Liver (tissue), 9 donors: ENCODE data around the gene CUL7. TPM values are rescaled to one million over a fixed set of nuclear protein-coding genes. Genes with fewer than 3 reads are reported as not detected.
A peak's percentile ranks its signal among the peaks of the same experiment; 100 is the strongest.

ENCODE experiments used
- DNase-seq: peaks from one replicate; pipeline ENCODE4 v3.0.0-alpha.2; 2017; ENCODE audit warnings: low spot score
- H3K27ac ChIP-seq, 2 donors: one replicate each; pipeline ENCODE4 v1.7.0; 2013; ENCODE audit warnings: inconsistent platforms in 2 of 2, low read length in 2 of 2, control low read depth in 1 of 2, low read depth in 1 of 2, mild to moderate bottlenecking in 1 of 2
- H3K27me3 ChIP-seq, 4 donors: one replicate each; pipeline versions ENCODE4 v1.6.1 to v1.7.0; 2013; ENCODE audit warnings: low read length in 3 of 4, inconsistent platforms in 1 of 4, mild to moderate bottlenecking in 1 of 4, moderate library complexity in 1 of 4; ENCODE audit not compliant: control insufficient read depth in 4 of 4, insufficient read depth in 4 of 4
- H3K36me3 ChIP-seq, 4 donors: one replicate each; pipeline versions ENCODE4 v1.6.1 to v1.7.0; 2013; ENCODE audit warnings: low read length in 3 of 4, mild to moderate bottlenecking in 3 of 4, low read depth in 1 of 4, moderate library complexity in 1 of 4; ENCODE audit not compliant: control insufficient read depth in 4 of 4, insufficient read depth in 3 of 4
- H3K4me1 ChIP-seq, 4 donors: one replicate each; pipeline versions ENCODE4 v1.6.1 to v1.7.0; 2013; ENCODE audit warnings: low read length in 3 of 4, mild to moderate bottlenecking in 3 of 4, moderate library complexity in 1 of 4; ENCODE audit not compliant: control insufficient read depth in 4 of 4, insufficient read depth in 4 of 4
- H3K4me3 ChIP-seq, 3 donors: one replicate each; pipeline versions ENCODE4 v1.6.1 to v1.7.0; 2013; ENCODE audit warnings: low read length in 3 of 3, control low read depth in 1 of 3, low read depth in 1 of 3, mild to moderate bottlenecking in 1 of 3
- H3K9ac ChIP-seq, 2 donors: one replicate each; pipeline ENCODE4 v1.7.0; 2013; ENCODE audit warnings: low read length in 2 of 2, mild to moderate bottlenecking in 2 of 2, moderate library complexity in 2 of 2, control low read depth in 1 of 2, low read depth in 1 of 2
- H3K9me3 ChIP-seq, 4 donors: one replicate each; pipeline versions ENCODE4 v1.6.1 to v1.7.0; 2013; ENCODE audit warnings: low read length in 3 of 4; ENCODE audit not compliant: control insufficient read depth in 4 of 4
- EGR1 ChIP-seq, 2 donors: IDR thresholded peaks; 2 replicates each; pipeline ENCODE4 v1.6.1; 2016 to 2018; ENCODE audit warnings: antibody characterized with exemption in 2 of 2, low read depth in 2 of 2
- FOXA1 ChIP-seq: IDR thresholded peaks from 2 replicates; pipeline ENCODE4 v1.6.1; 2016; ENCODE audit warnings: antibody characterized with exemption
- FOXA2 ChIP-seq: IDR thresholded peaks from 2 replicates; pipeline ENCODE4 v1.6.1; 2016; ENCODE audit warnings: antibody characterized with exemption
- GABPA ChIP-seq, 2 donors: IDR thresholded peaks in 1 of 2; conservative IDR thresholded peaks in 1 of 2; 2 replicates each; pipeline ENCODE4 v1.6.1; 2016; ENCODE audit warnings: antibody characterized with exemption in 2 of 2, mild to moderate bottlenecking in 1 of 2, moderate library complexity in 1 of 2
- HNF4A ChIP-seq, 2 donors: conservative IDR thresholded peaks; 2 replicates each; pipeline ENCODE4 v1.6.1; 2016; ENCODE audit warnings: antibody characterized with exemption in 2 of 2, mild to moderate bottlenecking in 2 of 2
- HNF4G ChIP-seq: IDR thresholded peaks from 2 replicates; pipeline ENCODE4 v1.6.1; 2016; ENCODE audit warnings: antibody characterized with exemption
- JUND ChIP-seq, 2 donors: IDR thresholded peaks; 2 replicates each; pipeline ENCODE4 v1.6.1; 2016; ENCODE audit warnings: antibody characterized with exemption in 2 of 2
- NR2F2 ChIP-seq: IDR thresholded peaks from 2 replicates; pipeline ENCODE4 v1.6.1; 2016; ENCODE audit warnings: antibody characterized with exemption
- RAD21 ChIP-seq, 2 donors: IDR thresholded peaks; 2 replicates each; pipeline ENCODE4 v1.6.1; 2016; ENCODE audit warnings: antibody characterized with exemption in 2 of 2, mild to moderate bottlenecking in 2 of 2
- RXRA ChIP-seq, 2 donors: IDR thresholded peaks; 2 replicates each; pipeline ENCODE4 v1.6.1; 2017 to 2018; ENCODE audit warnings: antibody characterized with exemption in 2 of 2, mild to moderate bottlenecking in 1 of 2
- SP1 ChIP-seq: IDR thresholded peaks from 2 replicates; pipeline ENCODE4 v1.6.1; 2018; ENCODE audit warnings: antibody characterized with exemption, mild to moderate bottlenecking
- TAF1 ChIP-seq: conservative IDR thresholded peaks from 2 replicates; pipeline ENCODE4 v1.6.1; 2016; ENCODE audit warnings: antibody characterized with exemption, mild to moderate bottlenecking
- YY1 ChIP-seq: IDR thresholded peaks from 2 replicates; pipeline ENCODE4 v1.6.1; 2016; ENCODE audit warnings: antibody characterized with exemption, mild to moderate bottlenecking
- WGBS: extraction: QIAGEN DNeasy Blood & Tissue Kit; methylation state at CpG from one replicate; pipeline ENCODE4 v1.1.7; 2013; 5-methylcytosine and 5-hydroxymethylcytosine counted together
- polyA plus RNA-seq, 2 donors: library from polyadenylated mRNA; stranded (reverse) in 1 of 2; unstranded in 1 of 2; fragments of 200-250 nt in 1 of 2; fragments of >200 nt in 1 of 2; fragmentation: Nextera tagmentation in 1 of 2; extraction: Ambion mirVana in 1 of 2; gene quantifications; one replicate each; pipeline versions ENCODE4 v1.2.1 to v1.2.3, GENCODE V29; 2013 to 2015
- total RNA-seq, 2 donors: library from RNA; depleted of rRNA; stranded (reverse); fragments of >200 nt; gene quantifications; one replicate each; pipeline ENCODE4 v1.2.3, GENCODE V29; 2014
- TF ChIP-seq, protein P1 (sequence below): IDR thresholded peaks from 2 replicates; pipeline ENCODE4 v1.6.1; 2016; ENCODE audit warnings: antibody characterized with exemption
- TF ChIP-seq, protein P2 (sequence below): IDR thresholded peaks from 2 replicates; pipeline ENCODE4 v1.6.1; 2016; ENCODE audit warnings: antibody characterized with exemption
- TF ChIP-seq, protein P3 (sequence below): IDR thresholded peaks from 2 replicates; pipeline ENCODE4 v1.6.1; 2016; ENCODE audit warnings: antibody characterized with exemption
- TF ChIP-seq, protein P4 (sequence below): fragments of 150-350 bp; IDR thresholded peaks from 2 replicates; pipeline ENCODE4 v1.5.1; 2017; ENCODE audit warnings: improper control_type of control experiment, low read depth, low read length; ENCODE audit not compliant: missing input control
- TF ChIP-seq, protein P5 (sequence below): IDR thresholded peaks from 2 replicates; pipeline ENCODE4 v1.6.1; 2016; ENCODE audit warnings: antibody characterized with exemption, mild to moderate bottlenecking
- donor health status: healthy.
- donor health status: healthy.
- donor health status: healthy.
- donor health status: healthy.
- donor health status: healthy.

Gene CUL7
- total and polyA plus RNA-seq, 4 donors: 2.2 to 10.4 (median 7.7) TPM

DNA sequence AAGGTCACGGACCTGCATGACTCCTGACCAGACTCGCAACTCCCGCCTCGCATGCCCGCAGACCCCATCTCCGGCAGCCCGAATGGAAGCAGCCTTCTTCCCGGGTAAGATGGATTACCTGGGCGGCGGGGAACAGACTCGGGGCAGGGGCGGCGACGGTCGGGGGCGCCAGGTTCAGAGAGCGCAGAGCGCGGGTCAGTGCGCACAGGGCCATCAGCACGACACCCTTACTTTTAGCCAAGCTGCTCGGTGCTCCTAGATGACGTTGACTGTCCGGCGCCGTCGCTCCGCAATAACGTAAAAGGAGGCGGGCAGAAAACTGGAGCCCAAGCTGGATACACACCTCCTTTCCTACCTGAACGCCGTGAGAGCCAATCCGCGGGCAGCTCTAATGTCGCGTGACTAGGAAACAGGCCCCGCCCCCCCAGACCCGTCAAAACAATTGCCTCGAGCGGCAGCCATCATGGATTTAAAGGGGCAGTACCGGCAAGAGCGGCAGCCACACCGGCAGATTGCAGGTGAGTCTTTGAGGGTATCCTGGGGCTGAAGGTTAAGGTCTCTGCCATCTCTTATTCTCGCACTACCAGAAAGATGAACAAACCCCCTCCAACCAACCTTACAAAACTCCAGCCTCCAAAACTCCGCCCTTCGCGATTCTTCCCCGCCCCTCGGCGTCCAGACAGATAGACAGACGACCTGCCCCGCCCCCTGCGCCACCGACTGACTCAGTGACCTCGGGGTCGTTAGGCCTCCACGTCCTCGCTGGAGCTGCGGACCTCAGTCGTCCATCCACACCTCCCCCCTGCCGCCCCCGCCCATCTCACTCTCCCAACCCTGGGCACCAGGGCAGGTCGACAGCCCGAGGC lies 5.8 kb upstream of the CUL7 start, which contains the start of the genes KLC4 and MRPL2:
KLC4 (plus strand) TSS at position 464 of the 866 bp plus-strand sequence. CDS start 1,705 bp downstream, outside the sequence.
MRPL2 (minus strand) TSS at position 267 of the 866 bp plus-strand sequence; CDS start at position 214, 53 bp downstream.
- Histone ChIP-seq H3K9me3 (no peaks in the 10 kb centered on the region), H3K4me3 (peak within 1 kb of the TSS; percentile 91 to 97 (median 92)), H3K27ac (peak within 1 kb of the TSS; percentile 83 to 89), H3K9ac (peak within 1 kb of the TSS; percentile 91 to 92), H3K36me3 (peaks cover 2 to 21% (median 12%) of the 10 kb centered on the region in 4 donors), H3K27me3 (no peaks in the 10 kb centered on the region), H3K4me1 (peaks cover 0 to 43% (median 33%) of the 10 kb centered on the region in 4 donors)
- peak; percentile 100 for DNase-seq
- WGBS: under 1% methylated on average over 64 of the region's 64 CpGs
- TF ChIP-seq EGR1 (IDR thresholded peaks at IDR 0.05; ENCODE audit: low read depth in 2 of 2) (peak; percentile 77 to 80), YY1 (peak; percentile 99), RXRA (IDR thresholded peaks at IDR 0.05) (peak; percentile 35 to 53), FOXA2 (no peak), JUND (IDR thresholded peaks at IDR 0.05) (peak in 1 of 2 donors; percentile 11), SP1 (peak; percentile 75), RAD21 (IDR thresholded peaks at IDR 0.05) (peak in 1 of 2 donors; percentile 12), NR2F2 (peak; percentile 66), HNF4A (conservative IDR thresholded peaks at IDR 0.05) (peak; percentile 88 to 89), FOXA1 (no peak), GABPA (IDR thresholded peaks at IDR 0.05 in 1 of 2, conservative IDR thresholded peaks at IDR 0.05 in 1 of 2) (peak in 1 of 2 donors; percentile 75), HNF4G (peak; percentile 64), TAF1 (no peak)
- TF ChIP-seq, protein P1, sequence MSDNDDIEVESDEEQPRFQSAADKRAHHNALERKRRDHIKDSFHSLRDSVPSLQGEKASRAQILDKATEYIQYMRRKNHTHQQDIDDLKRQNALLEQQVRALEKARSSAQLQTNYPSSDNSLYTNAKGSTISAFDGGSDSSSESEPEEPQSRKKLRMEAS: peak; percentile 90
- TF ChIP-seq, protein P2, sequence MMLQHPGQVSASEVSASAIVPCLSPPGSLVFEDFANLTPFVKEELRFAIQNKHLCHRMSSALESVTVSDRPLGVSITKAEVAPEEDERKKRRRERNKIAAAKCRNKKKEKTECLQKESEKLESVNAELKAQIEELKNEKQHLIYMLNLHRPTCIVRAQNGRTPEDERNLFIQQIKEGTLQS: no peak
- TF ChIP-seq, protein P3, sequence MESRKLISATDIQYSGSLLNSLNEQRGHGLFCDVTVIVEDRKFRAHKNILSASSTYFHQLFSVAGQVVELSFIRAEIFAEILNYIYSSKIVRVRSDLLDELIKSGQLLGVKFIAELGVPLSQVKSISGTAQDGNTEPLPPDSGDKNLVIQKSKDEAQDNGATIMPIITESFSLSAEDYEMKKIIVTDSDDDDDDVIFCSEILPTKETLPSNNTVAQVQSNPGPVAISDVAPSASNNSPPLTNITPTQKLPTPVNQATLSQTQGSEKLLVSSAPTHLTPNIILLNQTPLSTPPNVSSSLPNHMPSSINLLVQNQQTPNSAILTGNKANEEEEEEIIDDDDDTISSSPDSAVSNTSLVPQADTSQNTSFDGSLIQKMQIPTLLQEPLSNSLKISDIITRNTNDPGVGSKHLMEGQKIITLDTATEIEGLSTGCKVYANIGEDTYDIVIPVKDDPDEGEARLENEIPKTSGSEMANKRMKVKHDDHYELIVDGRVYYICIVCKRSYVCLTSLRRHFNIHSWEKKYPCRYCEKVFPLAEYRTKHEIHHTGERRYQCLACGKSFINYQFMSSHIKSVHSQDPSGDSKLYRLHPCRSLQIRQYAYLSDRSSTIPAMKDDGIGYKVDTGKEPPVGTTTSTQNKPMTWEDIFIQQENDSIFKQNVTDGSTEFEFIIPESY: peak; percentile 81
- TF ChIP-seq, protein P4, sequence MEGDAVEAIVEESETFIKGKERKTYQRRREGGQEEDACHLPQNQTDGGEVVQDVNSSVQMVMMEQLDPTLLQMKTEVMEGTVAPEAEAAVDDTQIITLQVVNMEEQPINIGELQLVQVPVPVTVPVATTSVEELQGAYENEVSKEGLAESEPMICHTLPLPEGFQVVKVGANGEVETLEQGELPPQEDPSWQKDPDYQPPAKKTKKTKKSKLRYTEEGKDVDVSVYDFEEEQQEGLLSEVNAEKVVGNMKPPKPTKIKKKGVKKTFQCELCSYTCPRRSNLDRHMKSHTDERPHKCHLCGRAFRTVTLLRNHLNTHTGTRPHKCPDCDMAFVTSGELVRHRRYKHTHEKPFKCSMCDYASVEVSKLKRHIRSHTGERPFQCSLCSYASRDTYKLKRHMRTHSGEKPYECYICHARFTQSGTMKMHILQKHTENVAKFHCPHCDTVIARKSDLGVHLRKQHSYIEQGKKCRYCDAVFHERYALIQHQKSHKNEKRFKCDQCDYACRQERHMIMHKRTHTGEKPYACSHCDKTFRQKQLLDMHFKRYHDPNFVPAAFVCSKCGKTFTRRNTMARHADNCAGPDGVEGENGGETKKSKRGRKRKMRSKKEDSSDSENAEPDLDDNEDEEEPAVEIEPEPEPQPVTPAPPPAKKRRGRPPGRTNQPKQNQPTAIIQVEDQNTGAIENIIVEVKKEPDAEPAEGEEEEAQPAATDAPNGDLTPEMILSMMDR: no peak
- TF ChIP-seq, protein P5, sequence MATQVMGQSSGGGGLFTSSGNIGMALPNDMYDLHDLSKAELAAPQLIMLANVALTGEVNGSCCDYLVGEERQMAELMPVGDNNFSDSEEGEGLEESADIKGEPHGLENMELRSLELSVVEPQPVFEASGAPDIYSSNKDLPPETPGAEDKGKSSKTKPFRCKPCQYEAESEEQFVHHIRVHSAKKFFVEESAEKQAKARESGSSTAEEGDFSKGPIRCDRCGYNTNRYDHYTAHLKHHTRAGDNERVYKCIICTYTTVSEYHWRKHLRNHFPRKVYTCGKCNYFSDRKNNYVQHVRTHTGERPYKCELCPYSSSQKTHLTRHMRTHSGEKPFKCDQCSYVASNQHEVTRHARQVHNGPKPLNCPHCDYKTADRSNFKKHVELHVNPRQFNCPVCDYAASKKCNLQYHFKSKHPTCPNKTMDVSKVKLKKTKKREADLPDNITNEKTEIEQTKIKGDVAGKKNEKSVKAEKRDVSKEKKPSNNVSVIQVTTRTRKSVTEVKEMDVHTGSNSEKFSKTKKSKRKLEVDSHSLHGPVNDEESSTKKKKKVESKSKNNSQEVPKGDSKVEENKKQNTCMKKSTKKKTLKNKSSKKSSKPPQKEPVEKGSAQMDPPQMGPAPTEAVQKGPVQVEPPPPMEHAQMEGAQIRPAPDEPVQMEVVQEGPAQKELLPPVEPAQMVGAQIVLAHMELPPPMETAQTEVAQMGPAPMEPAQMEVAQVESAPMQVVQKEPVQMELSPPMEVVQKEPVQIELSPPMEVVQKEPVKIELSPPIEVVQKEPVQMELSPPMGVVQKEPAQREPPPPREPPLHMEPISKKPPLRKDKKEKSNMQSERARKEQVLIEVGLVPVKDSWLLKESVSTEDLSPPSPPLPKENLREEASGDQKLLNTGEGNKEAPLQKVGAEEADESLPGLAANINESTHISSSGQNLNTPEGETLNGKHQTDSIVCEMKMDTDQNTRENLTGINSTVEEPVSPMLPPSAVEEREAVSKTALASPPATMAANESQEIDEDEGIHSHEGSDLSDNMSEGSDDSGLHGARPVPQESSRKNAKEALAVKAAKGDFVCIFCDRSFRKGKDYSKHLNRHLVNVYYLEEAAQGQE: peak; percentile 19
